ENCODE measurements around the gene MSMB.
"Not testable (repeated sequence)": the region's sequence is repeated elsewhere in the genome, so short reads cannot be mapped to it uniquely, and the experiment has no call there.

MSMB gene

GRCh38 chr10:46004963-46005362, 41.1 kb downstream of the MSMB start:
- no peak for DNase-seq

DNA sequence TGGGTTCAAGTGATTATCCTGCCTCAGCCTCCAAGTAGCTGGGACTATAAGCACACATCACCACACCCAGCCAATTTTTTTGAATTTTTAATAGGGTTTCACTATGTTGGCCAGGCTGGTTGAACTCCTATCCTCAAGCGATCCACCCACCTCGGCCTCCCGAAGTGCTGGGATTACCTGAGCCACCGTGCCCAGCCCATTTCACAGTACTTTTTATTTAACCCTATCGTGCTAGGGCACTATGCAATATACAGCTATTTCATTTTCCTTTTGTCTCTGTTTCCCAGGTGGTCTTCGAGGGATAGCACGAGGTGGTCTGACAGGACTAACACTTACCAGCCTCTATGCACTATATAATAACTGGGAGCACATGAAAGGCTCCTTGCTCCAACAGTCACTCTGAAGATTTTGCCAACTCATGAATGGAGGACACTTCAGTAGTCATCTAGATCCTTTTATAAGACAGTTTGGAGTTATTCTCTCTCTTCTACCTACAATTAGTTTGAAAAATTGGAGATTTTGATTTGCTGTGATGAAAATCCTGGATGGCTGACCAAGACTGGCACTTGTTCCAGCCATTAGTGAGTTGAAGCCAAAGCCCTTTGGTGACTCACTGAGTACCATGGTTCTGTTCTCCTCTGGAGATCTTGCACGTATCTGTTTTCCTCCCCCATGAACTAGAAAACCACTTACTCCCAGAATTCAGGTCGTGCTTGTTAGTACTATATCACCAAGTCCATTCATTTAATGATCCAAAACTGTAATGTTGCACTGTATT, 43.0 kb downstream of the MSMB start:
- no peak for DNase-seq

- not testable (repeated sequence) for DNase-seq
These were observed 43.8 kb downstream of the MSMB start for GRCh38 chr10:46002189-46002687.

GRCh38 chr10:46001187-46001756, 44.8 kb downstream of the MSMB start:
- no peak for DNase-seq

DNA sequence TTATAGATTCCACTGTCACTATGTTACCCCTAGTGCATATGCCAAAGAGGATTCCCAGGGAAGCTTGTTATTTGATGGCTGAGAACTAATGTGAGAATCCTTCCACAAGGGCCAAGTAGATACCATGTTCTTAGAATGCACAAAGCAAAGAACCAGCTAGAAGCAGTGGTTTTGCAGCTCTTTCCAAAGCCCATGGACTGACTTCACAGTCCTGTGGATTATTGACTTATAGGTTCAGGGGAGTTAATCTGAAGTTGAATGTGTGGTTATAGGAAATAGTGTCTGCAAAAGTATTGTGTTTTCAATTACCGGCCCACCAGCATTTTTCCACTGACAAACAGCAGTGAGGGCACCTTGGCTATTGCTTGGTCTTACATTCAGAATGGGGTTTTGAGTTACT, 45.5 kb downstream of the MSMB start:
- DNase-seq = no peak

DNA sequence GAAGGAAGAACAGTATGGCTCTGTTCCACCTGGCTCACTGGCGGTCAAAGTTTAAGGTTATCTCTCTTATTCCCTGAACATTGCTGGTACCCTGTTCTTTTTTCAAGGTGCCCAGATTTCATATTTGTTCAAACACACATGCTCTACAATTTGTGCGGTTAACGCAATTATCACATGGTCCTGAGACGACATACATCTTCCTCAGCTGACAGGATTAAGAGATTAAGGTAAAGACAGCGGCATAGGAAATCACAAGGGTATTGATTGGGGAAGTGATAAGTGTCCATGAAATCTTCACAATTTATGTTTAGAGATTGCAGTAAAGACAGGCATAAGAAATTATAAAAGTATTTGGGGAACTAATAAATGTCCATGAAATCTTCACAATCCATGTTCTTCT, 46.1 kb downstream of the MSMB start:
- DNase-seq = not testable (repeated sequence)

GRCh38 chr10:45997994-45998763, 47.9 kb downstream of the MSMB start:
- no peak for DNase-seq

DNA sequence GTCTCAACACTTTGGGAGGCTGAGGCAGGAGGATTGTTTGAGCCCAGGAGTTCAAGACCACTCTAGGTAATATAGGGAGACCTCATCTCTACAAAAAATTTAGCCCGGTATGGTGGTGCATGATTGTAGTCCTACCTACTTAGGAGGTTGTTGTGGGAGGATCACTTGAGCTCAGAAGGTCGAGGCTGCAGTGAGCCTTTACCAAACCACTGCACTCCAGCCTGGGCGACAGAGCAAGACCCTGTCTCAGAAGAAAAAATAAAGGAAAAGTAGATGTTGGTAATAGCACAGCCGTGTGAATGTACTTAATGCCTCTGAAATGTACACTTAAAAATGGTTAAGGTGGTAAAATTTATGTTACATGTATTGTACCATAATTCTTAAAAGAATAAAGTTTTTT, 48.5 kb downstream of the MSMB start:
- no peak for DNase-seq

DNA sequence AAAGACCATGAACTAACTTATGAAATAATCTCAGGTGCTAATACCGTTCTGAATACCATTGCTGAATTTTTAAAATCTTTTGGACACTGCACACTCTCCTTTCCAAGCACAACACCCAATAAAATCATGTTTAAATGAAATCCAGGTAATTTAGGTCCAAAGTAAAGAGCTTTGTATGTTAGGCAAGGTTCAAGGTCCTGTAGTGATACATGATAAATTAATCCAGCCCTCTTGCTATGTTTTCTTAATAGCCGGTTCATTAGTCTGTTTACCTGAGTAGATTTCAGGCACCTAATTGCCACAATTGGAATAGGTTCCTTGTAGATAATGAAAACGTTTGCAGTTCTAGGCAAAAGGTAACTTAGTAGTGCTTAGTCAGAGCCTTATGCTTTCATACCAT, 60.5 kb downstream of the MSMB start:
- not testable (repeated sequence) for DNase-seq

DNA sequence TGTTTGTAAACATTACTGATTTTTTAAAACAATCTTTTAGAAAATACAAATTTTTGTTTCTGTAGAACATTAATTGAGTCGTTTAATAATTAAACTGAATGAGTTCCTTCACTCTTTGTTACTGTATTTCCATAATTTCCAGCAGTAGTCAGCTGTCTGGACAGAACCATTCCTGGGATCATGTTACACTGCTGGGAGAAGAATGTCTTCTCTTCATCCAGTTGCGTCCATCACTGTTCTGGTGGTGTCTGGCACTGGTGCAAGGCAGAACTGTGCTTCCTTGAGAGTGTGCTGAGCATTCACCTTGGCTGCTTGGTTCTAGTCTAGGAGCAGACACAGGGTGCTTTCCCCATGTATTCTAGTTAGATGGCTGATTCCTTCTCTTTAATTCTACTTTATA, 61.6 kb downstream of the MSMB start:
- not testable (repeated sequence) for DNase-seq

DNA sequence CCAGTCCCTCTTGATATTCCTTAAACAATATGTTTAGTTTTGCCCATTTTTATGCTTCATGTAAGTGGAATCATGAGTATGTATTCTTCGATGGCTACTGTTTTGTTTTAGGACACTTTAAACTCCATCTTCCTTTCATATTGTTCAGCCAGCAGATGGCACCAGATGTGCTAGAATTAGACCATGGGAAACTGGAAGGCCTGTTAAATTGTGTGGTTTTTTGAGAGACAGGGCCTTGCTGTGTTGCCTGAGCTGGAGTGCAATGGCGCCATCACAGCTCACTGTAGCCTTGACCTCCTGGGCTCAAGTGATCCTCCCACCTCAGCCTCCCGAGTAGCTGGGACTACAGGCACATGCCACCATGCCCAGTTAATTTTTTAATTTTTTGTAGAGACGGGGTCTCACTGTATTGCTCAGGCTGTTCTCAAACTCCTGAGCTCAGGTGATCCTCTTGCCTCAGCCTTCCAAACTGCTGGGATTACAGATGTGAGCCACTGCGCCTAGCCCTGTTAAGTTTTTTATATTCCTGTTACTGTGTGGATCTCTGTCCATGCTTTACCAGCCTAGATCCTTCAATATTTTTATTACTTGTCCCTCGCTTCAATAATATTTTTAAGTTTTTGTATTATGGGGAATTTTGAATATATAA, 62.4 kb downstream of the MSMB start:
- not testable (repeated sequence) for DNase-seq
